ENCODE results near the gene RITA1.

DNA sequence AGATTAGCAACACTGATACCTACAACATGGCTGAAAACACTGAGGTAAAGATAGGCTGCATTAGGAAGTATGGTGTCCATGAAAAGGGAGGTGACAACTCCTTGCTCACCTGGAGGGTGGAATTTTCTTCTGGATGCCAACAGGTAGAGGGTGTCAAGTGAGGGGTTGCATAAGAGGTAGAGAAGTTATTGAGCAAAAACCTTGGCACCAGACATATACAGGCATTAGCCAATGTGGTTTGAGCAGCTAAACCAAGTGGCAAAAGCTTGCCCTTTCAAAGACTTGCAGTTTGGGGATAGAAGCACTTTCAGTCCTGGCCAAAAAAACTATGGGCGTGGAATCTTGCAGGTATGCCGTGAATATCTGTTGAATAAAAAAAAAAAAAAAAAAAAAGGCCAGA, 3.8 kb downstream of the RITA1 start:
- TF ChIP-seq RAD21 (IDR thresholded peaks at IDR 0.05; ENCODE audit: low read depth), result no peak
- TF ChIP-seq, protein P1, sequence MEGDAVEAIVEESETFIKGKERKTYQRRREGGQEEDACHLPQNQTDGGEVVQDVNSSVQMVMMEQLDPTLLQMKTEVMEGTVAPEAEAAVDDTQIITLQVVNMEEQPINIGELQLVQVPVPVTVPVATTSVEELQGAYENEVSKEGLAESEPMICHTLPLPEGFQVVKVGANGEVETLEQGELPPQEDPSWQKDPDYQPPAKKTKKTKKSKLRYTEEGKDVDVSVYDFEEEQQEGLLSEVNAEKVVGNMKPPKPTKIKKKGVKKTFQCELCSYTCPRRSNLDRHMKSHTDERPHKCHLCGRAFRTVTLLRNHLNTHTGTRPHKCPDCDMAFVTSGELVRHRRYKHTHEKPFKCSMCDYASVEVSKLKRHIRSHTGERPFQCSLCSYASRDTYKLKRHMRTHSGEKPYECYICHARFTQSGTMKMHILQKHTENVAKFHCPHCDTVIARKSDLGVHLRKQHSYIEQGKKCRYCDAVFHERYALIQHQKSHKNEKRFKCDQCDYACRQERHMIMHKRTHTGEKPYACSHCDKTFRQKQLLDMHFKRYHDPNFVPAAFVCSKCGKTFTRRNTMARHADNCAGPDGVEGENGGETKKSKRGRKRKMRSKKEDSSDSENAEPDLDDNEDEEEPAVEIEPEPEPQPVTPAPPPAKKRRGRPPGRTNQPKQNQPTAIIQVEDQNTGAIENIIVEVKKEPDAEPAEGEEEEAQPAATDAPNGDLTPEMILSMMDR (IDR thresholded peaks at IDR 0.05 in 2 of 3, conservative IDR thresholded peaks at IDR 0.05 in 1 of 3; ENCODE audit: borderline replicate concordance in 1 of 3, insufficient read depth in 1 of 3, low read depth in 2 of 3, low read length in 2 of 3), result no peak
- TF ChIP-seq, protein P2, sequence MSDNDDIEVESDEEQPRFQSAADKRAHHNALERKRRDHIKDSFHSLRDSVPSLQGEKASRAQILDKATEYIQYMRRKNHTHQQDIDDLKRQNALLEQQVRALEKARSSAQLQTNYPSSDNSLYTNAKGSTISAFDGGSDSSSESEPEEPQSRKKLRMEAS (IDR thresholded peaks at IDR 0.05), result no peak
- TF ChIP-seq YY1 (IDR thresholded peaks at IDR 0.05; ENCODE audit: extremely low read depth, insufficient replicate concordance, low read depth, low read length), result no peak
- TF ChIP-seq JUND (IDR thresholded peaks at IDR 0.05), result no peak
- no peak for TF ChIP-seq SP1 (IDR thresholded peaks at IDR 0.05; ENCODE audit: low read depth)
- TF ChIP-seq POLR2AphosphoS5 (IDR thresholded peaks at IDR 0.05; ENCODE audit: low read depth, low read length), result no peak
- TF ChIP-seq POLR2A (IDR thresholded peaks at IDR 0.05; ENCODE audit: borderline replicate concordance, extremely low read depth, insufficient read depth, insufficient read length), result no peak
- TF ChIP-seq, protein P3, sequence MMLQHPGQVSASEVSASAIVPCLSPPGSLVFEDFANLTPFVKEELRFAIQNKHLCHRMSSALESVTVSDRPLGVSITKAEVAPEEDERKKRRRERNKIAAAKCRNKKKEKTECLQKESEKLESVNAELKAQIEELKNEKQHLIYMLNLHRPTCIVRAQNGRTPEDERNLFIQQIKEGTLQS (IDR thresholded peaks at IDR 0.05), result no peak
- TF ChIP-seq EGR1 (IDR thresholded peaks at IDR 0.05; ENCODE audit: low read depth), result no peak
- TF ChIP-seq EZH2 (IDR thresholded peaks at IDR 0.05), result no peak
